GF-D8 (cell line): Measurements from ENCODE around the gene NBDY.

Experiments
- DNase-seq: peaks from one replicate; lab custom pipeline; 2025; lab: John Stamatoyannopoulos, UW

The NBDY gene

DNA sequence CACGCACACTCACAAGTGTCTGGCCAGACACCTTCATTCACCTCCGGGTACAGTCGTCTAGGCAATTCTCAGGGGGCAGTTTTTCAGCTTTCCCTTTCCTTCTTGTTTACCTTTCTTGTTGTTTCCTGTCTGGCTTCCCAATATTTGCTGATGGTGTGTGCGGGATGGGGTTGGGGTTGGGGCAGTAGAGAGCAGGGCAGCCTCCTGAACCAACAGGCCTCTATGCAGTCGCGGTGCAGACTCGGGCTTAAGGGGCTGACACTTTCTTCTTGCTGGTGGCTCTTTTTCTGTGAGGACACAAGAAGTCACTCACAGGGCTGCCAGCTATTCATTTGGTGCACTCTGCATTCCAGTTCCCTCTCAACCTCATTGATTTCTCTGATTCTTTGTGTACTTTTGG, 56.4 kb downstream of the NBDY start:
- DNase-seq, result no peak

GRCh38 chrX:56786889-56787733, 58.1 kb downstream of the NBDY start:
- no peak for DNase-seq

GRCh38 chrX:56787734-56788152, 58.7 kb downstream of the NBDY start:
- DNase-seq, result no peak

DNA sequence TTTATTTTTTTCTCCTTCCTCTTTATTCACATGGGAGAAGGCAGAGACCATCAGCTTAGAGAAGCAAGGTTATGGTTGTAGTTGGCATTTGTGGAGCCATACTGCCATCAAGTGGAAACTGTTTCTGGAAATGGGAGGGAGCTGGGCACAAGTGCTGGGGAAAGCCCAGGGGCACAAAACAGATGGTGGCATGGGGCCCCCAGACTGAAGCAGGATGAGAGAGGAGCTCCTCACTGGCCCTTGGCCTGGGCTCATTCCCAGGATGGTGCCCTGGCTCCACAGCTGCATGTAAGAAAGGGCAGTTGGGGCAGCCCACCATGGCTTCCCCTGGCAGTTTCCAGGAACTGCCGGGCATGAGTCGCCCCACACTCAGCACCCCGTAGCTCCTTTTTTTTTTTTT, 59.2 kb downstream of the NBDY start:
- no peak for DNase-seq

DNA sequence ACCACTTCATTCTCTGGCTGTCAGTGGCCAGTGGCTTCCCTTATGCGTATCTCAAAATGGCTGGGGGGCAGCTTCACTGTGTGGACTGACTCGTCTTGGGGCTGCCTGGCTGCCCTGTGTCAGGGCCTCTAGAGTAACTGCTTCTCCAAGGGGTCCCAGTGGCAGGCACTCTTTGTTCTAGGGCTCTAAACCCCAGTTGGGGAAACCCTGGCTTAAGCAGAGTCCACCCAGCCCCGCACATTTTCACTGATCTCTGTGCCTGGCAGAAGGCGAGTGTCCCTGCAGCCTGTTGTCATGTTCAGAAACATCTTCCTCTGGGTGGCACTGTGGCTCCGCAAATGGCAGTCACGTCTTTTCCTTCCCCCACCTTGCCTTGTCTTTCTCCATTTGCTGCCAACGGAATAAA, 59.7 kb downstream of the NBDY start:
- no peak for DNase-seq

DNA sequence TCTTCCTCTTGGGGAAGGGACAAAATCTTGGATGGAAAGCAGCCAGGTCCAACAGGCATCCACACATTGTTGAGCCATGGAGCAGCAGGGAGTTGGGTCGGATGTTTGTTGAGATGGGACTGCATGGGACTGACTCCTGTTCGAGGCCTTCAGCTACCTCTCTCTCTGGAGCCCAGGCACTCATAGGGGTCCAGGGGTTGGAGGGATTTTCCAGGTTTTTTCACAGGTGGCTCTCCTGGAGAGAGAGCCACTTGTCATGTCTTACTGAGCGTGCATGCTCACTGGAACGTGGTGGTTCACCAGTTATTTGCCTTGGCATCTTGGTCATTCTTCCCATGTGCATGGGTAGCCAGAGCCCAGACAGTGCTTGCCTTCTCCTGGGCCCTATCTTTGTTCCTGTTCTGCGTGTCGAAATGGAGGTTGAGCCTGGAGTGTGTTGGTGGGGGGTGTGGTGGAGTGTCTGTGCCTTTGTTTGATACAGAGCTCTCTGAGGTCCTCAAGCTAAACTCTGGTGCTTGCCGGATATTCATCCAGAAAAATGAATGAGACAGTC, 60.6 kb downstream of the NBDY start:
- no peak for DNase-seq

GRCh38 chrX:56790778-56791177, 61.7 kb downstream of the NBDY start:
- no peak for DNase-seq

DNA sequence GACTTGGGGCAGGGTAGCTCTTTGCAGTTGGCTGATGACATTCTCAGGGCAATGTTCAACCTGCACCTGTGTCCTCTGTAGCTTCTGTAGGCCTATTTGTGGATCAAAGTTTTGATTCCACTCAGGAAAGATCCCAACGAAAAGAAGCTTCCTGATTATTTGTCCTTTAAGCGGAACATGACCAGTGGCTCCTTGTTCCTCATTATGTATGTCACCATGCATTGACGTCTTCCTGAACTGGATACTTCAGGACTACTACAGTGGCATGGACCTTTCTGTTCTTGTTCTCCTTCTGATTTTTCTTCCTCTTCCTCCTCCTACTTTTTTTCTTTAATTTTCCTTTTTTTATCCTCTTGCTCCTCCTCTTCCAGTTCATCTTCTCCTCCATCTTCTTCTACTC, 62.4 kb downstream of the NBDY start:
- DNase-seq, result no peak

GRCh38 chrX:56792270-56793111, 63.4 kb downstream of the NBDY start:
- no peak for DNase-seq

- no peak for DNase-seq
Observed at GRCh38 chrX:56793112-56793430, 64.0 kb downstream of the NBDY start.

DNA sequence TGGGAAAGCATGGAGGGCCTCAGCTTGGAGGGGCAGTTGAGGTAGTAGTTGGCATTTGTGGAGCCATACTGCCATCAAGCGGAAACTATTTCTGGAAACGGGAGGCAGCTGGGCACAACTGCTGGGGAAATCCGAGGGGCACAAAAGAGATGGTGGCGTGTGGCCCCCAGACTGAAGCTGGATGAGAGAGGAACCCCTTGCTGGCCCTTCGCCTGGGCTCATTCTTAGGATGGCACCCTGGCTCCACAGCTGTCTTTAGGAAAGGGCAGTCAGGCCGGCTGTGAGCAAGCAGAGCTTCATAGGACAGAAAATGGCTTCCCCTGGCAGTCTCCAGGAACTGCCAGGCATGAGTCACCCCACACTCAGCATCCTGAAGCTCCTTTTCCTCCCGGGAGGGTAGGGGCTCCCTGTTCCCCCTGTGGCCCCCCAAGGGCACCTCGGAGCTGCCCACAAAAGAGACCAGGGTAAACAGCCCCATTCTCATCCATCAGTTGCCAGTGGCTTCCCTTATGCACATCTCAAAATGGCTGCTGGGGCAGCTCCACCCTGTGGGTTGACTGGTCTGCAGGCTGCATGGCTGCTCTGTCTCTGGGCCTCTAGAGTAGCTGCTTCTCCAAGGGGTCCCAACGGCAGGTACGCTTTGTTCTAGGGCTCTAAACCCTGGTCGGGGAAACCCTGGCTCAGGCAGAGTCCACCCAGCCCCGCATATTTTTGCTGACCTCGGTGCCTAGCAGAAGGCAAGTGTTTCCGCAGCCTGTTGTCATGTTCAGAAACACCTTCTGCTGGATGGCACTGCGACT, 64.7 kb downstream of the NBDY start:
- DNase-seq, result no peak

DNA sequence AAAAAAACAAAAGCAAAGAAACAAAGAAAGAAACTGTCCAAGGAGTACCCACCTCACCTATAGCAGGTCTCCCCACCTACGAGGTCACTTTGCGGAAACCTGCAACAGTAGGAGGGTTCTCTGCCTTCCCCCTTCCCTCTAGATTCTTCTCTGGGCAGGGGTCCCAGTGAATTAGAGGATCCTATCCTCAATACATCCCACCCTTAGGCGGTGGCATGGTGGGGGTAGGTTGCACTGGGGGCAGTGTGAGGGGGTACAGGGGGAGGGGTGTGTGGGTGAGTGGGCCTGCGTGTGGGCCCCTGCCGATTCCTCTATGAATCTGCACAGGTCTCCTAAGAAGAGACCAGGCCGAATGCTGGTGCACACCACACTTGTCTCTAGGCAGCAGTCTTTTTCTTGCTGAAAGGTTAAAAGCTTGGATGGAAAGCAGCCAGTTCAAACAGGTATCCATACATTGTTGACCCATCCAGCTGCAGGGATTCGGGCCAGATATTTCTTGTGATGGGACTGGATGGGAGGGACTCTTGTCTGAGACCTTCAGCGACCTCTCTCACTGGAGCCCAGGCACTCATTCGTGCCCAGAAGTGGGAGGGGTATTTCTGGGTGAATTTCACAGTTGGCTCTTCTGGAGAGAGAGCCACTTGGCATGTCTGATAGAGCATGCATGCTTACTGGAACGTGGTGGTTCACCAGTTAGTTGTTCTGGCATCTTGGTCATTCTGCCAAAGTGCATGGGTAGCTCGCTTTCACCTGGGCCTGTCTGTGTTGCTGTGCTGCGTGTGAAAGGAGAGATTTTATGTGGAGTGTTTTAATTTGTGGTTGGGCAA, 65.6 kb downstream of the NBDY start:
- DNase-seq, result no peak

GRCh38 chrX:56795309-56795868, 66.3 kb downstream of the NBDY start:
- no peak for DNase-seq

GRCh38 chrX:56796641-56797395, 67.8 kb downstream of the NBDY start:
- no peak for DNase-seq

- DNase-seq, result no peak
Observed at GRCh38 chrX:56797574-56798338, 68.7 kb downstream of the NBDY start.

GRCh38 chrX:56798339-56798711, 69.3 kb downstream of the NBDY start:
- DNase-seq, result no peak

DNA sequence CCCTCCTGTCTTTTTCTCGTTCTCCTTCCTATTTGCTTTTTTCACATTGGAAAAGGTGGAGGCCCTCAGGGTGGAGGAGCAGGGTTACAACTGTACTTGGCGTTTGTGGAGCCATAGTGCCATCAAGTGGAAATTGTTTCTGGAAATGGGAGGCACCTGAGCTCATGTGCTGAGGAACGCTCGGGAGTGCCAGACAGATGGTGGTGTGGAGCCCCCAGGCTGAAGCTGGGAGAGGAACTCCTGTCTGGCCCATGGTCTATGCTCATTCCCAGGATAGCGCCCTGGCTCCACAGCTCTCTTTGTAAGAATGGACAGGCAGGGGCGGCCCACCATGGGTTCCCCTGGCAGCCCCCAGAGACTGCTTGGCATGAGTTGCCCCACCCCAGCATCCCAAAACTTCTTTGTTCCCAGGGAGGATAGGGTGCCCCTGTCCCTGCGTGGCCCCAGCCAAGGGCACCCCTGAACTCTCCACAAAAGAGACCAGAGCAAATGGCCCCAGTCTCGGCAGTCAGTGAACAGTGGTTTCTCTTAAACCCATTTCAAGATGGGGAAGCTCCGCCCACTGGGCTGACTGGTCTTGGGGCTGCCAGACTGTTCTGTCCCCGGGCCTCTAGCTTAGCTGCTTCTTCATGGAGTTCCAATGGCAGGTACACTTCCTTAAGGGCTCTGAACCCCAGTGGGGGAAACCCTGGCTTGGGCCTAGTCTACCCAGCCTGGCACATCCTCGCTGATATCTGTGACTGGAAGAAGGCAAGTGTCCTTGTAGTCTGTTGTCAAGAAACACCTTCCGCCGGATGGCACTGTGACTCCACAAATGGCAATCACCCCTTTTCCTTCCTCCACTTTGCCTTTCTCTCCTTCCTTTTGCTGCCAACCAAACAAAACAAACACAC, 70.1 kb downstream of the NBDY start:
- no peak for DNase-seq

DNA sequence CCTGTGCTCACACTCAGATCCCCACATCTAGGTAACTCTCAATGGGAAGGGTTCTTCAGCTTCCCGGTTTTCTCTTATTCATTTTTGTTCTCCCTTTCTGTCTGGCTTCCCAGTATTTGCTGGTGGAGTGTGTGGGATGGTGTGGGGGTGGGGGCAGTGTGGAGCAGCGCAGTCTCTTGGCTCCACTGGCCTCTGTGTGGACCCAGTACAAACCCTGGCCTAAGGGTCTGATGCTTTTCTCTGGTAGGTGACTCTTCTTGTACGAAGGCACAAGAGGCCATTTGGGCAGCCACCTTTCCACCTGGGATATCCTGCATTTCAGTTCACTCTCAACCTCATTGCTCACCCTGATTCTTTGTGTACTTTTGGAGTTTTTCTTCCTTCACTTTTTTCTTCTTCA, 71.3 kb downstream of the NBDY start:
- no peak for DNase-seq

- DNase-seq, result no peak
Observed at GRCh38 chrX:56800801-56801200, 71.8 kb downstream of the NBDY start.
